SK-N-SH treated with all-trans-retinoic acid at 6 μM for 48 hours (cell line): Measurements from ENCODE around the gene FABP2.
"Not testable (repeated sequence)": the region's sequence is repeated elsewhere in the genome, so short reads cannot be mapped to it uniquely, and the experiment has no call there.

Experiments
- BACH2 ChIP-seq: fragments of 250-450 bp; sonication (Bioruptor Pico); IDR thresholded peaks from 2 replicates; pipeline ENCODE4 v1.9.0; 2021; ENCODE audit warnings: mild to moderate bottlenecking, borderline replicate concordance
- POU6F1 ChIP-seq: fragments of 250-450 bp; sonication (Bioruptor Pico); IDR thresholded peaks from 2 replicates; pipeline ENCODE4 v1.8.0; 2021; ENCODE audit warnings: low read depth, mild to moderate bottlenecking, moderate library complexity, borderline replicate concordance
- RARB ChIP-seq: fragments of 250-450 bp; sonication (Bioruptor Pico); IDR thresholded peaks from 2 replicates; pipeline ENCODE4 v1.8.0; 2021; ENCODE audit warnings: mild to moderate bottlenecking, moderate library complexity
- ZC3H10 ChIP-seq: fragments of 250-450 bp; sonication (Bioruptor Pico); IDR thresholded peaks from 2 replicates; pipeline ENCODE4 v1.5.1; 2021; ENCODE audit warnings: mild to moderate bottlenecking, moderate library complexity
- ZFP30 ChIP-seq: fragments of 450-650 bp; formaldehyde crosslinking; IDR thresholded peaks from 2 replicates; pipeline ENCODE4 v1.5.0; 2022; ENCODE audit warnings: mild to moderate bottlenecking, moderate library complexity
- TF ChIP-seq, protein P1 (sequence below): fragments of 250-450 bp; sonication (Bioruptor Pico); IDR thresholded peaks from 2 replicates; pipeline ENCODE4 v1.8.0; 2020; ENCODE audit warnings: mild to moderate bottlenecking, moderate library complexity, borderline replicate concordance

- TF ChIP-seq ZC3H10 (CRISPR knock-in tag); POU6F1 (CRISPR knock-in tag); RARB; ZFP30 (CRISPR knock-in tag); BACH2 (CRISPR knock-in tag): not testable (repeated sequence)
- TF ChIP-seq, protein P1, sequence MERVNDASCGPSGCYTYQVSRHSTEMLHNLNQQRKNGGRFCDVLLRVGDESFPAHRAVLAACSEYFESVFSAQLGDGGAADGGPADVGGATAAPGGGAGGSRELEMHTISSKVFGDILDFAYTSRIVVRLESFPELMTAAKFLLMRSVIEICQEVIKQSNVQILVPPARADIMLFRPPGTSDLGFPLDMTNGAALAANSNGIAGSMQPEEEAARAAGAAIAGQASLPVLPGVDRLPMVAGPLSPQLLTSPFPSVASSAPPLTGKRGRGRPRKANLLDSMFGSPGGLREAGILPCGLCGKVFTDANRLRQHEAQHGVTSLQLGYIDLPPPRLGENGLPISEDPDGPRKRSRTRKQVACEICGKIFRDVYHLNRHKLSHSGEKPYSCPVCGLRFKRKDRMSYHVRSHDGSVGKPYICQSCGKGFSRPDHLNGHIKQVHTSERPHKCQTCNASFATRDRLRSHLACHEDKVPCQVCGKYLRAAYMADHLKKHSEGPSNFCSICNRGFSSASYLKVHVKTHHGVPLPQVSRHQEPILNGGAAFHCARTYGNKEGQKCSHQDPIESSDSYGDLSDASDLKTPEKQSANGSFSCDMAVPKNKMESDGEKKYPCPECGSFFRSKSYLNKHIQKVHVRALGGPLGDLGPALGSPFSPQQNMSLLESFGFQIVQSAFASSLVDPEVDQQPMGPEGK (CRISPR knock-in tag): not testable (repeated sequence)
These were observed 40.5 kb upstream of the FABP2 start for GRCh38 chr4:119362413-119362812.
